Measurements from ENCODE around the gene CHAMP1.
A peak's percentile ranks its signal among the peaks of the same experiment; 100 is the strongest.
"Not testable (repeated sequence)": the region's sequence is repeated elsewhere in the genome, so short reads cannot be mapped to it uniquely, and the experiment has no call there.

CHAMP1 gene

DNA sequence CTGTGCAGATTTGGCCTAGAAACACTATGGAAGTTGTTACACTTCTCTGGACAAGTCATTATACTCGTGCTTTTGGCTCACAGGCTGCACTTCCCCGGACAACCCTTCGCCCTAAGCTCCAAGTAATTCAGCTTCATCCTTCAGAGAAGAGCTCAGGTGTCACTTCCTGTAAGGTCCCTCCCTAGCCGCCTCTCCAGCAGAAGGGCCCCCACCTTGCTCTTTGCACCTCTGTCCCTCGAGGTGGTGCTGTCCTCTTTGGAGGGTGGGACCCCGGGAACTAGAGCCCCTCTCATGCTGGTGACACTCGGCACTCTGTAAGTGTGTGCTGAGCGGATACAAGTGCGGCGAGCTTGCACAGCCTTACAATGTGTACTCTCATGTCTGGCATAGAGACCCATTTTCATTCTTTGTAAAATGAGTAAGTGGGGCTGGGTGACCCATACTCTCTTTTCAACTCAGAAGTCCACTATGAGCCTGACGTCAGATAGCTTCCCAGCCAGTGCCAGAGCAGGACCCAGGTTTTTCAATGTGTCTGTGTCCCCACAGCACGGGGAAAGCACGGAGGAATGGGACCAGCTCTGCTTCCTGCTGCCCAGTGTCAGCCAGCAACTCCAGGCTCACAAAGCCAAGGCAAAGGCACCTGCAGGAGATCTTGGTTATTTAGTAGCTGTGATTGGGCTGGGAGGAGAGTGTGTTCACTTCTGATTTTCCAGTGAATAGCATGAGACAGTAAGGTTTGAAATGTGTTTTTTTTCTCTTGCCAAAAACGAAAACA is 26.9 kb downstream of the CHAMP1 start:
- H3K4me3 ChIP-seq (replicated peaks in 1 of 2; ENCODE audit: low read depth in 2 of 2, low read length in 2 of 2): no peak overlapping the region
- DNase-seq (ENCODE audit: low read depth in 2 of 2): no peak
- TF ChIP-seq, protein P1, sequence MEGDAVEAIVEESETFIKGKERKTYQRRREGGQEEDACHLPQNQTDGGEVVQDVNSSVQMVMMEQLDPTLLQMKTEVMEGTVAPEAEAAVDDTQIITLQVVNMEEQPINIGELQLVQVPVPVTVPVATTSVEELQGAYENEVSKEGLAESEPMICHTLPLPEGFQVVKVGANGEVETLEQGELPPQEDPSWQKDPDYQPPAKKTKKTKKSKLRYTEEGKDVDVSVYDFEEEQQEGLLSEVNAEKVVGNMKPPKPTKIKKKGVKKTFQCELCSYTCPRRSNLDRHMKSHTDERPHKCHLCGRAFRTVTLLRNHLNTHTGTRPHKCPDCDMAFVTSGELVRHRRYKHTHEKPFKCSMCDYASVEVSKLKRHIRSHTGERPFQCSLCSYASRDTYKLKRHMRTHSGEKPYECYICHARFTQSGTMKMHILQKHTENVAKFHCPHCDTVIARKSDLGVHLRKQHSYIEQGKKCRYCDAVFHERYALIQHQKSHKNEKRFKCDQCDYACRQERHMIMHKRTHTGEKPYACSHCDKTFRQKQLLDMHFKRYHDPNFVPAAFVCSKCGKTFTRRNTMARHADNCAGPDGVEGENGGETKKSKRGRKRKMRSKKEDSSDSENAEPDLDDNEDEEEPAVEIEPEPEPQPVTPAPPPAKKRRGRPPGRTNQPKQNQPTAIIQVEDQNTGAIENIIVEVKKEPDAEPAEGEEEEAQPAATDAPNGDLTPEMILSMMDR (IDR thresholded peaks at IDR 0.05; ENCODE audit: low read depth, low read length): no peak

DNA sequence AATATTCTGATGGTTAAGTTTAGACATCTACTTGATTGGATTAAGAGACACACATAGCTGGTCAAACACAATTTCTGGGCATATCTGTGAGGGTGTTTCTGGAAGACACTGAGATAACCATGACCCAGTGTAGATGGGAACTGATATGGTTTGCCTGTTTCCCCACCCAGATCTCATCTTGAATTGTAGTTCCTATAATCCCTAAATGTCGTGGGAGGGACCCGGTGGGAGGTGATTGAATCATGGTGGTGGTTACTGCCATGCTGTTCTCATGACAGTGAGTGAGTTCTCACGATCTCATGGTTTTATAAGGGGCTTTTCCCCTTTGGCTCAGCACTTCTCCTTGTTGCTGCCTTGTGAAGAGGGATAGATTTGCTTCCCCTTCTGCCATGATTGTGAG is 33.0 kb downstream of the CHAMP1 start:
- not testable (repeated sequence) for H3K4me3 ChIP-seq (replicated peaks in 1 of 2; ENCODE audit: low read depth in 2 of 2, low read length in 2 of 2); DNase-seq (ENCODE audit: low read depth in 2 of 2)

DNA sequence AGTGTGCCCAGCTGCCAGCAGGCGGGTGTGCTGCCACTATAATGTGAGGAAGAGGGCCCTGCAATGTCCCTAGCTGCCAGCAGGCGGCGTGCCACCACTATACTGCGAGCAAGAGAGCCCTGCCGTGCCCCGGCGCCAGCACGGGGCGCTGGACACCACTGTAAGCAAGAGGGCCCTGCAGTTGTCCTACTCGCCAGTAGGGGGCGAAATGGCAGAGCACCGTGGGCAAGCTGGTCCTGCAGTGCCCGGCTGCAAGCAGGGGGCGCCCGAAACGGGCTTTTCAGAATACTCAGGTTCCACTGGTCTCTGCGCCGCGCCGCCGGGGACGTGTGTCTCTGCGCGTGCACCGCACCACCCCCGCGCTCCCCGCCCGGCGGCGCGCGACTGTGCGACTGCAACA is 38.5 kb downstream of the CHAMP1 start:
- TF ChIP-seq, protein P1 (IDR thresholded peaks at IDR 0.05; ENCODE audit: low read depth, low read length): peak; percentile 58
- peak in 1 of 2 donors; percentile 43 for DNase-seq (ENCODE audit: low read depth in 2 of 2)

DNA sequence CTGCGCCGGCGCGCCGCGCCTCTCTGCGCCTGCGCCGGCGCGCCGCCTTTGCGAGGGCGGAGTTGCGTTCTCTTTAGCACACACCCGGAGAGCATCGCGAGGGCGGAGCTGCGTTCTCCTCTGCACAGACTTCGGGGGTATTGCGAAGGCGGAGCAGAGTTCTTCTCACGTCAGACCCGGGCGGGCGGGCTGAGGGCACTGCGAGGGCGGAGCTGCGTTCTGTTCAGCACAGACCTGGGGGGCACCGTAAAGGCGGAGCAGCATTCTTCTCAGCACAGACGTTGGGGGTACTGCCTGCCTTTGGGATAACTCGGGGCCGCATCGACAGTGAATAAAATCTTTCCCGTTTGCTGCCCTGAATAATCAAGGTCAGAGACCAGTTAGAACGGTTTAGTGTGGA is 39.1 kb downstream of the CHAMP1 start:
- H3K4me3 ChIP-seq (replicated peaks in 1 of 2; ENCODE audit: low read depth in 2 of 2, low read length in 2 of 2): not testable (repeated sequence)

More for the DNA sequence above, 38.5 kb downstream of the CHAMP1 start:
- H3K4me3 ChIP-seq (replicated peaks in 1 of 2; ENCODE audit: low read depth in 2 of 2, low read length in 2 of 2): not testable (repeated sequence)

More for the DNA sequence above, 39.1 kb downstream of the CHAMP1 start:
- DNase-seq (ENCODE audit: low read depth in 2 of 2): not testable (repeated sequence)
